Dendritic cell treated with granulocyte-macrophage colony-stimulating factor and Interleukin-4, amounts not matched to agents 40 ng/mL and 50 ng/mL, for 4 days (primary cell): ENCODE measurements around the gene GDF9.

Experiments used
- H3K27ac Mint-ChIP-seq: one replicate; pipeline ENCODE4 v1.8.0; 2022; ENCODE audit warnings: mild to moderate bottlenecking, mixed read lengths
- H3K27me3 Mint-ChIP-seq: one replicate; pipeline ENCODE4 v1.8.0; 2022; ENCODE audit warnings: mild to moderate bottlenecking, mixed read lengths
- H3K36me3 Mint-ChIP-seq: one replicate; pipeline ENCODE4 v1.8.0; 2022; ENCODE audit warnings: low read depth, mixed read lengths
- H3K4me1 Mint-ChIP-seq: one replicate; pipeline ENCODE4 v1.8.0; 2022; ENCODE audit warnings: low read depth, mixed read lengths
- H3K4me3 Mint-ChIP-seq: one replicate; pipeline ENCODE4 v1.8.0; 2022; ENCODE audit warnings: mild to moderate bottlenecking, moderate library complexity, mixed read lengths
- H3K9me3 Mint-ChIP-seq: one replicate; pipeline ENCODE4 v1.8.0; 2022; ENCODE audit warnings: mixed read lengths
- intact Hi-C: fragments of 100-400 bp; cut with micrococcal nuclease; formaldehyde crosslinking; loops from one replicate; pipeline ENCODE4 v1.15.0; 2022

The GDF9 gene

GRCh38 chr5:132884548-132884947 is 18.3 kb upstream of the GDF9 start:
- intact Hi-C loops = loop anchor here (5.0 kb wide), 1 partner anchor 497 kb away; no protein-coding TSS in a partner anchor
- Mint-ChIP-seq H3K27ac (no peak overlapping the region), H3K36me3 (peaks cover 84% of the 10 kb centered on the region)

GRCh38 chr5:132883261-132883834 is 17.1 kb upstream of the GDF9 start:
- Mint-ChIP-seq H3K27ac (no peak overlapping the region), H3K36me3 (peaks cover 88% of the 10 kb centered on the region), H3K27me3 (no peaks in the 10 kb centered on the region), H3K9me3 (no peaks in the 10 kb centered on the region), H3K4me3 (no peak overlapping the region), H3K4me1 (peaks cover 23% of the 10 kb centered on the region)
- intact Hi-C loops = loop anchor here (1.0 to 5.0 kb wide), 2 partner anchors 53 to 496 kb away; partner anchors contain the start of gene SHROOM1

More at GRCh38 chr5:132884548-132884947, 18.3 kb upstream of the GDF9 start:
- no peaks in the 10 kb centered on the region for H3K27me3 Mint-ChIP-seq
- H3K9me3 Mint-ChIP-seq = no peaks in the 10 kb centered on the region
- H3K4me3 Mint-ChIP-seq = no peak overlapping the region
- peaks cover 23% of the 10 kb centered on the region for H3K4me1 Mint-ChIP-seq

GRCh38 chr5:132877938-132878337 is 11.7 kb upstream of the GDF9 start:
- Mint-ChIP-seq H3K4me3 (no peak overlapping the region), H3K9me3 (no peaks in the 10 kb centered on the region), H3K27ac (no peak overlapping the region), H3K36me3 (peaks cover 69% of the 10 kb centered on the region), H3K27me3 (no peaks in the 10 kb centered on the region), H3K4me1 (no peaks in the 10 kb centered on the region)
- intact Hi-C loops = no loop called here

- Mint-ChIP-seq H3K4me3 (no peak overlapping the region), H3K36me3 (peaks cover 68% of the 10 kb centered on the region), H3K27ac (no peak overlapping the region), H3K4me1 (no peaks in the 10 kb centered on the region), H3K9me3 (no peaks in the 10 kb centered on the region), H3K27me3 (no peaks in the 10 kb centered on the region)
- intact Hi-C loops = no loop called here
Observed at GRCh38 chr5:132877466-132877865, 11.2 kb upstream of the GDF9 start.

- no peaks in the 10 kb centered on the region for H3K9me3 Mint-ChIP-seq
- peaks cover 66% of the 10 kb centered on the region for H3K36me3 Mint-ChIP-seq
- H3K4me1 Mint-ChIP-seq = no peaks in the 10 kb centered on the region
- no peak overlapping the region for H3K27ac Mint-ChIP-seq
- H3K4me3 Mint-ChIP-seq = no peak overlapping the region
- H3K27me3 Mint-ChIP-seq = no peaks in the 10 kb centered on the region
- intact Hi-C loops = no loop called here
Observed at GRCh38 chr5:132876020-132876759, 9.9 kb upstream of the GDF9 start.

GRCh38 chr5:132873930-132874271 is 7.6 kb upstream of the GDF9 start:
- intact Hi-C loops = no loop called here
- no peaks in the 10 kb centered on the region for H3K9me3 Mint-ChIP-seq

GRCh38 chr5:132873119-132873929 is 7.1 kb upstream of the GDF9 start, which contains the start of gene LEAP2:
TSS of gene LEAP2 (plus strand) at chr5:132873668. CDS start at chr5:132873695, 27 bp downstream.
- intact Hi-C loops = no loop called here
- no peak within 1 kb of the TSS for H3K27ac Mint-ChIP-seq

More at GRCh38 chr5:132873930-132874271, 7.6 kb upstream of the GDF9 start:
- no peak overlapping the region for H3K4me3 Mint-ChIP-seq
- H3K4me1 Mint-ChIP-seq = no peaks in the 10 kb centered on the region
- H3K27ac Mint-ChIP-seq = no peak overlapping the region
- peaks cover 65% of the 10 kb centered on the region for H3K36me3 Mint-ChIP-seq
- H3K27me3 Mint-ChIP-seq = no peaks in the 10 kb centered on the region

GRCh38 chr5:132872788-132873118 is 6.5 kb upstream of the GDF9 start:
- Mint-ChIP-seq H3K27ac (no peak overlapping the region), H3K9me3 (no peaks in the 10 kb centered on the region), H3K4me1 (peaks cover 1% of the 10 kb centered on the region), H3K27me3 (no peaks in the 10 kb centered on the region), H3K36me3 (peaks cover 65% of the 10 kb centered on the region), H3K4me3 (no peak overlapping the region)
- intact Hi-C loops = no loop called here

More at GRCh38 chr5:132873119-132873929, 7.1 kb upstream of the GDF9 start, which contains the start of gene LEAP2:
- H3K27me3 Mint-ChIP-seq = no peaks in the 10 kb centered on the region
- no peak within 1 kb of the TSS for H3K4me3 Mint-ChIP-seq
- peaks cover 65% of the 10 kb centered on the region for H3K36me3 Mint-ChIP-seq
- no peaks in the 10 kb centered on the region for H3K4me1 Mint-ChIP-seq
- H3K9me3 Mint-ChIP-seq = no peaks in the 10 kb centered on the region

- H3K4me3 Mint-ChIP-seq = no peak overlapping the region
- no peak overlapping the region for H3K27ac Mint-ChIP-seq
- peaks cover 9% of the 10 kb centered on the region for H3K4me1 Mint-ChIP-seq
- intact Hi-C loops = no loop called here
- H3K9me3 Mint-ChIP-seq = no peaks in the 10 kb centered on the region
- H3K36me3 Mint-ChIP-seq = peaks cover 73% of the 10 kb centered on the region
- H3K27me3 Mint-ChIP-seq = no peaks in the 10 kb centered on the region
Observed at GRCh38 chr5:132871459-132872284, 5.4 kb upstream of the GDF9 start.

- Mint-ChIP-seq H3K36me3 (peaks cover 78% of the 10 kb centered on the region), H3K9me3 (no peaks in the 10 kb centered on the region), H3K4me1 (peaks cover 14% of the 10 kb centered on the region), H3K27me3 (no peaks in the 10 kb centered on the region), H3K4me3 (no peak overlapping the region), H3K27ac (no peak overlapping the region)
- intact Hi-C loops = no loop called here
Observed at GRCh38 chr5:132870801-132871200, 4.5 kb upstream of the GDF9 start.

GRCh38 chr5:132868754-132869153 is 2.5 kb upstream of the GDF9 start:
- no peaks in the 10 kb centered on the region for H3K9me3 Mint-ChIP-seq
- intact Hi-C loops = no loop called here
- H3K27ac Mint-ChIP-seq = no peak overlapping the region
- peaks cover 24% of the 10 kb centered on the region for H3K4me1 Mint-ChIP-seq
- no peak overlapping the region for H3K4me3 Mint-ChIP-seq
- no peaks in the 10 kb centered on the region for H3K27me3 Mint-ChIP-seq
- H3K36me3 Mint-ChIP-seq = peaks cover 64% of the 10 kb centered on the region

GRCh38 chr5:132867046-132867451 is 780 bp upstream of the GDF9 start:
- Mint-ChIP-seq H3K27ac (peak overlapping the region; percentile 98), H3K4me1 (peaks cover 24% of the 10 kb centered on the region), H3K36me3 (peaks cover 50% of the 10 kb centered on the region), H3K4me3 (peak overlapping the region; percentile 99), H3K9me3 (no peaks in the 10 kb centered on the region), H3K27me3 (no peaks in the 10 kb centered on the region)
- intact Hi-C loops = no loop called here

- Mint-ChIP-seq H3K27ac (peak overlapping the region; percentile 98), H3K27me3 (peaks cover 3% of the 10 kb centered on the region), H3K4me1 (peaks cover 24% of the 10 kb centered on the region), H3K9me3 (no peaks in the 10 kb centered on the region), H3K4me3 (peak overlapping the region; percentile 99), H3K36me3 (peaks cover 41% of the 10 kb centered on the region)
- intact Hi-C loops = no loop called here
Observed at GRCh38 chr5:132865668-132866341, 464 bp downstream of the GDF9 start.
